ENCODE measurements around the gene GAL3ST3.
"Not testable (repeated sequence)": the region's sequence is repeated elsewhere in the genome, so short reads cannot be mapped to it uniquely, and the experiment has no call there.

The GAL3ST3 gene, protein sequence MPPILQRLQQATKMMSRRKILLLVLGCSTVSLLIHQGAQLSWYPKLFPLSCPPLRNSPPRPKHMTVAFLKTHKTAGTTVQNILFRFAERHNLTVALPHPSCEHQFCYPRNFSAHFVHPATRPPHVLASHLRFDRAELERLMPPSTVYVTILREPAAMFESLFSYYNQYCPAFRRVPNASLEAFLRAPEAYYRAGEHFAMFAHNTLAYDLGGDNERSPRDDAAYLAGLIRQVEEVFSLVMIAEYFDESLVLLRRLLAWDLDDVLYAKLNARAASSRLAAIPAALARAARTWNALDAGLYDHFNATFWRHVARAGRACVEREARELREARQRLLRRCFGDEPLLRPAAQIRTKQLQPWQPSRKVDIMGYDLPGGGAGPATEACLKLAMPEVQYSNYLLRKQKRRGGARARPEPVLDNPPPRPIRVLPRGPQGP

DNA sequence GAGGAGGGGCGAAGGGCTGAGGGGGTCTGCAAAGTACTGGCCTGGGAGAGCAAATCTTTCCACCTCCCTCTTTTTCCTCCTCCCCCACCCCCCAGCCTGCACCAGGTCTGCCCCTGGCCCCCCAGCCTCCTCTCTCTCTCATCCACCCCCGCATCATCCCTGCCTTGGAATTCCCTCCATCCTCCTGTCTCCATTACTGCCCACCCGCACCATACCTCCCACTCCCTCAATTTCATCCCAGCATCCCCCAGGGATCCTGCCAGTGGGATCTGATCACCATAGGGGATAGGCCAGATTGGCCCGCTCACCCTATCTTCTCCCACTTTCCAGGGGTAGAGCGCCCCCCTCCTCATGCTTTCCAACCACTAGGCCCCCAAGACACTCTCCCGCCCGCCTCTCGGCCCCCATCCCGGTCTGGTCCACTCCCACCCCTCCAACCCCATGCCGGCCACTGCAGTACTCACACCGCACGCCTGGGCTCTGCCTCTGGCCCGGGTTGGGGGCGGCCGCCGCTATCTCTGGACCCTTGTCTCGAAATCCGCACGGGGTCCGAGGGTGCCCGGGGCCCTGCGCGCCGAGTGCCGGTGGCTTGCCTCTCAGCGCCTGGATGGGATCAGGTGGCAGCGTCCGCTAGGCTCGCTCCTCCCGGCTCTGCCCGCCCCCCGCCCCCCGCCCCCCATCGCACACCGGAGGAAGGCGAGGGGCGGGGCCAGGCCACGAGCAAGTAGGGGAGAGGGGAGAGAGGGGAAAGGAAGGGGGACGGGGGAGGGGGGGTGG lies at the start of gene GAL3ST3:
GAL3ST3 (minus strand) TSS at position 615 of the 777 bp plus-strand sequence. CDS start 3,746 bp downstream, outside the sequence.
- Mint-ChIP-seq H3K4me1 (peaks cover 43% of the 10 kb centered on the region), H3K9me3 (no peaks in the 10 kb centered on the region), H3K27ac (peak within 1 kb of the TSS; percentile 48), H3K36me3 (peaks cover 27% of the 10 kb centered on the region), H3K4me3 (no peak within 1 kb of the TSS)
- DNase-seq (ENCODE audit: low spot score in 2 of 2), result no peak
- no peak for ATAC-seq

DNA sequence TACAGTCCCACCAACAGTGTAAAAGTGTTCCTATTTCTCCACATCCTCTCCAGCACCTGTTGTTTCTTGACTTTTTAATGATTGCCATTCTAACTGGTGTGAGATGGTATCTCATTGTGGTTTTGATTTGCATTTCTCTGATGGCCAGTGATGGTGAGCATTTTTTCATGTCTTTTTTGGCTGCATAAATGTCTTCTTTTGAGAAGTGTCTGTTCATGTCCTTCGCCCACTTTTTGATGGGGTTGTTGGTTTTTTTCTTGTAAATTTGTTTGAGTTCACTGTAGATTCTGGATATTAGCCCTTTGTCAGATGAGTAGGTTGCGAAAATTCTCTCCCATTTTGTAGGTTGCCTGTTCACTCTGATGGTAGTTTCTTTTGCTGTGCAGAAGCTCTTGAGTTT lies 43.2 kb upstream of the GAL3ST3 start:
- H3K27ac Mint-ChIP-seq; DNase-seq (ENCODE audit: low spot score in 2 of 2); ATAC-seq; H3K9me3 Mint-ChIP-seq; H3K4me3 Mint-ChIP-seq: not testable (repeated sequence)
- Mint-ChIP-seq H3K4me1 (peaks cover 19% of the 10 kb centered on the region), H3K36me3 (peaks cover 17% of the 10 kb centered on the region)

DNA sequence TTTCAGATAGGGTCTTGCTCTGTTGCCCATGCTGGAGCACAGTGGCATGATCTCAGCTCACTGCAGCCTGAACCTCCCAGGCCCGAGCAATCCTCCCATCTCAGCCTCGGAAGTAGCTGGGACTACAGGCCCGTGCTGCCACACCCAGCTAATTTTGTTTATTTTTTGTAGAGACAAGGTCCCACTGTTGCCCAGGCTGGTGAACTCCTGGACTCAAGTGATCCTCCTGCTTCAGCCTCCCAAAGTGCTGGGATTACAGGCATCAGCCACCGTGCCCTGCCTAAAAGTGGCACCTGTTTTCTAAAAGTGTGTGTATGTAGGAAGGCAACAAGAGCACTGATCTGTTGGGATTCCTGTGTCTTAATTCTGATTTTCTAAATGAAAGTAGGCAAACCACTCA lies 41.3 kb upstream of the GAL3ST3 start:
- ATAC-seq, result no peak
- Mint-ChIP-seq H3K9me3 (no peaks in the 10 kb centered on the region), H3K36me3 (peaks cover 17% of the 10 kb centered on the region), H3K27ac (peak overlapping the region; percentile 50), H3K4me3 (no peak overlapping the region), H3K4me1 (peaks cover 19% of the 10 kb centered on the region)
- no peak for DNase-seq (ENCODE audit: low spot score in 2 of 2)

DNA sequence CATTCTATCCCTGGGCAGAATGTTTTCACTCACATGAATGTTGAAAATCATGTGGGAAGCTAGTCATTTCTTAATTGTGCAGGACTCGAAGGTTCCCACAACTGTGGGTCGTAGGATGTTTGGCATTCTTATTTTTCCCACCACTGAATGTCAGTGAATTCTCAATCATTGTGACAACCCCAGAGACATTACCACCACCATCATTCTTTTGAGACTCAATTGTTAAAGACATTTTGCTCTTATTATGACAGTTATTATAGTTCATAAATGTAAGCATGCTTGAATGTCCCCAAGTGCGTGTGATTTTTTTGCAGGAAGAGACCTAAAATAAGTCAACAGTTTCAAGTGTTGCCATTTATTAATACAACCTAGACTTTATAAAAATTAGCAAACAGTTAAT lies 40.1 kb upstream of the GAL3ST3 start:
- H3K4me3 Mint-ChIP-seq, result no peak overlapping the region
- peaks cover 26% of the 10 kb centered on the region for H3K4me1 Mint-ChIP-seq
- H3K9me3 Mint-ChIP-seq, result no peaks in the 10 kb centered on the region
- ATAC-seq (no peak), DNase-seq (ENCODE audit: low spot score in 2 of 2) (no peak)
- peaks cover 17% of the 10 kb centered on the region for H3K36me3 Mint-ChIP-seq
- H3K27ac Mint-ChIP-seq, result no peak overlapping the region

DNA sequence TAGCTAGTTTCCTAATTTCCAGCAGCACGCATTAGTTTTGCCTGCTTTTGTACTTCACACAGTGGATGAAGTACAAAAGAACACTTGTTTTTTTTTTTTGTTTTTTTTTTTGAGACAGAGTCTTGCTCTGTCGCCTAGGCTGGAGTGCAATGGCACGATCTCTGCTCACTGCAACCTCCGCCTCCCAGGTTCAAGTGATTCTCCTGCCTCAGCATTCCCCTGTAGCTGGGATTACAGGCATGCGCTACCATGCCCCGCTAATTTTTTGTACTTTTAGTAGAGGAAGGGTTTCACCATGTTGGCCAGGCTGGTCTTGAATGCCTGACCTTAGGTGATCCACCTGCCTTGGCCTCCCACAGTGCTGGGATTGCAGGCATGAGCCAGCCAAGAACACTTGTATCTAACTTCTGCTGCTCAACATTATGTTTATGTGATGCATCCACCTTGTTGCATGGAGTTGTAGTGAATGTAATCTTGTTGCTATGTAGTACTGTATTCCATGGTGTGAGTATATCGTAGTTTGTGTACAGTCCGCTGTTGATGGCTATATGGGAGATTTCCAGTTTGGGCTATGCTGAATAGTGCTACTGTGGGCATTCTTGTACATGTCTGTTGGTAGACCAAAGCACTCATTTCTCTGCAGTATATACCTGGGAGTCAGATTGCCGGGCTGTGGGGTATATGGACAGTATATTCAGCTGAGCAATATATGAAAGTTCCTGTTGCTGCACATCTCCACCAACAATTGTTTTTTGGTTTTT lies 38.4 kb upstream of the GAL3ST3 start:
- DNase-seq (ENCODE audit: low spot score in 2 of 2), result no peak
- Mint-ChIP-seq H3K36me3 (peaks cover 17% of the 10 kb centered on the region), H3K4me1 (peaks cover 34% of the 10 kb centered on the region), H3K4me3 (no peak overlapping the region), H3K27ac (no peak overlapping the region), H3K9me3 (no peaks in the 10 kb centered on the region)
- no peak for ATAC-seq

DNA sequence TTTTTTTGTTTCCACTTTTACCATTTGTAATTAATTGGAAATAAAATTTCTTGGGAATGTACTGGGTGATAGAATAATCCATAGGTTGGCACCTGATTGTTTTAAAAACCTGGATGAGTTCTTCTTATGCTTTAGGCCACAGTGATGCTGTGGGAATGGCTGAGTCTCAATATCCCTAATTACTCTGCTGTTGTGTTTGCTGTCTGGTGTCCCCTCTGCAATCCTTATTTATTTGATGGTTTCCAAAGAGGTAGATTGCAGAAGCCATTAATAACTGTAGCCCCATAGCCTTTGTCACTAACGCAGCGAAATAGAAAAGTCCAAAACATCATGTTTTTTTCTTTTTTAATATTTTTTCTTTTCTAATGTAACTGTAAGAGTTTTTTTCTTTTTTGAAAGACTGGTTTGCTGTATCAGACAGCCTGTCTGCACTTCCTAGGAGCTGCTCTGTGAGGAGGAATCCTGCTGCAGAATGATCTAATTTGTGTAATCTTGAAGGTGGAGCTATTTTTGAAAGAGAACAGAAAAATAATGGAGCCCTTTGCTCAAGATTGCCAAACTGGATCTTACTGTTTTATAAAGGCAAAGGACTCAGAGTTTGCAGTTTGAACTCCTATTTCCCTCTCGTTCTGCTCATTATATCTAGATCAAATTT lies 36.0 kb upstream of the GAL3ST3 start:
- H3K4me3 Mint-ChIP-seq, result no peak overlapping the region
- H3K4me1 Mint-ChIP-seq, result peaks cover 58% of the 10 kb centered on the region
- no peaks in the 10 kb centered on the region for H3K9me3 Mint-ChIP-seq
- ATAC-seq (no peak), DNase-seq (ENCODE audit: low spot score in 2 of 2) (no peak)
- H3K27ac Mint-ChIP-seq, result peak overlapping the region; percentile 72
- H3K36me3 Mint-ChIP-seq, result peaks cover 11% of the 10 kb centered on the region

DNA sequence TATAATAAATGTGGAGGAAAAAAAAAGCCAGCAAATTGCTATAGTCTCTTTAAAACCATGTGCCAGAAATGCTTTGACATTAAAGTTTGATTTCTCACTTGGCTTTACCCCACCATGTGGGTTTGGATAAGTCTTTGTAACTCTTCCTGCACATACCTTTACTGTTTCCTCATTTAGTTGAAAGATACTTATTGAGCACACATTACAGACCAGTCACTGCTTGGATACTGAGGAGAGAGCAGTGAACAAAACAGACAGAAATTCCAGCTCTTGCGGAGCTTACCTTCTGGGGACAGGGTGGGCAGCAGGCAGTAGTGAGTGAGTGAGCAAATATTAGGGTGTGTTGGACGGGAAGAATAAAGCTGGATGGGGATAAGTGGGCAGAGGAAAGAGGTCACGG lies 34.8 kb upstream of the GAL3ST3 start:
- Mint-ChIP-seq H3K9me3 (no peaks in the 10 kb centered on the region), H3K36me3 (peaks cover 9% of the 10 kb centered on the region), H3K27ac (peak overlapping the region; percentile 72), H3K4me1 (peaks cover 68% of the 10 kb centered on the region), H3K4me3 (no peak overlapping the region)
- no peak for ATAC-seq
- no peak for DNase-seq (ENCODE audit: low spot score in 2 of 2)

DNA sequence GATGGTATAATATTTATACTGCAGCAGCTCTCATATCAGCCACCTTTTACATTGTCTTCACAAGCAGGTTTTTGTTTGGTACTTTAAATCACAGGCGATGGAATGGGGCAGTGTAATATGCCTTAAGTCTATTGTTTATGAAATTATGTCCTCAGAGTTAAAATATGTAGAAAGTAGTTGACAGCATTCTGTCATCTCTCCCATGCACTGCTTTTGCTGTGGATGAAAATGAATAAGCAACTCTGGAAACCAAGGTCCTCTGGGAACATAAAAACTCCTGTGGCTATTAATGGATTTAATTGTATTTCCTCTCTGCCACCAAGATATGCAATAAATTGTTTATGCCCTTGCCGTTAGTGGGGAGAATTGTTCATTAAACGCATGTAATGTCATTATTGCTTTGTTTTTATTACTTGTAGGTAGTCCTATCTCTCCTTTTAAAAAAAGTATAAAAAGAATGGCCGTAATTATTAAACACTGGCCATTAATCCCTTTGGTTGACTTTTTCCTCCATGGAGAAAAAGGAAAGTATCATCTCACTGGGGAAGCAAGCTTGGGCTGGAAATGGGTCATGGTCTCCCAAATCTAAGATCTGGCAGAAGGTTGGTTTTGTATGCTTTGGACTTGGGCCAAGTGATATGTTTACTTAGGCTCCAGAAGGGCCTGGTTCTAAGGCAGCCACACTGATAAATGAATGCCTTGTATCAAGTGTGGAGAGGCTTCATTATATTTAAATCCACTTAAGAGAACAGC lies 34.2 kb upstream of the GAL3ST3 start:
- Mint-ChIP-seq H3K36me3 (peaks cover 15% of the 10 kb centered on the region), H3K9me3 (no peaks in the 10 kb centered on the region), H3K27ac (peak overlapping the region; percentile 72), H3K4me1 (peaks cover 70% of the 10 kb centered on the region), H3K4me3 (no peak overlapping the region)
- ATAC-seq (no peak), DNase-seq (ENCODE audit: low spot score in 2 of 2) (no peak)

DNA sequence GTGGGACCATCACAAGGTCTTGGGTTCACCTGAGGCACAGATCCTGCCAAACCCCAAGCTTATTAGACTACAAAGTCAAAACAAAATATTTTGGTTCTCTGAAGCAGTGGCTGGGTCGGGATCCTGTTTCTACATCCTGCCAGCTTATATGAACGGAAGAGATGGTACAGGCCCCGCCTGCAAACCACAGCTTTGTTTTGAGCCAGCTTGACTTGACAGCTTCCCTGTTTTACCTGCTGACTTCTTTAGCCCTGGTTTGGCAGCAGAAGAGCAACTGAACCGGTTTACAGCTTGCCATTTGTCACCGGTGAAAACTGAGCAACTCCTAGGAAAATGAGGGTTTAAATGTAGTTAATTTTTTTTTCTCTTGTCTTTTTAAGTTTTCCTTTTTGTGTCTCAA lies 32.5 kb upstream of the GAL3ST3 start:
- Mint-ChIP-seq H3K4me3 (peak overlapping the region; percentile 69), H3K4me1 (peaks cover 72% of the 10 kb centered on the region), H3K36me3 (peaks cover 29% of the 10 kb centered on the region), H3K9me3 (no peaks in the 10 kb centered on the region), H3K27ac (peak overlapping the region; percentile 92)
- ATAC-seq (peak; percentile 93), DNase-seq (ENCODE audit: low spot score in 2 of 2) (peak in 1 of 2 donors; percentile 71)

DNA sequence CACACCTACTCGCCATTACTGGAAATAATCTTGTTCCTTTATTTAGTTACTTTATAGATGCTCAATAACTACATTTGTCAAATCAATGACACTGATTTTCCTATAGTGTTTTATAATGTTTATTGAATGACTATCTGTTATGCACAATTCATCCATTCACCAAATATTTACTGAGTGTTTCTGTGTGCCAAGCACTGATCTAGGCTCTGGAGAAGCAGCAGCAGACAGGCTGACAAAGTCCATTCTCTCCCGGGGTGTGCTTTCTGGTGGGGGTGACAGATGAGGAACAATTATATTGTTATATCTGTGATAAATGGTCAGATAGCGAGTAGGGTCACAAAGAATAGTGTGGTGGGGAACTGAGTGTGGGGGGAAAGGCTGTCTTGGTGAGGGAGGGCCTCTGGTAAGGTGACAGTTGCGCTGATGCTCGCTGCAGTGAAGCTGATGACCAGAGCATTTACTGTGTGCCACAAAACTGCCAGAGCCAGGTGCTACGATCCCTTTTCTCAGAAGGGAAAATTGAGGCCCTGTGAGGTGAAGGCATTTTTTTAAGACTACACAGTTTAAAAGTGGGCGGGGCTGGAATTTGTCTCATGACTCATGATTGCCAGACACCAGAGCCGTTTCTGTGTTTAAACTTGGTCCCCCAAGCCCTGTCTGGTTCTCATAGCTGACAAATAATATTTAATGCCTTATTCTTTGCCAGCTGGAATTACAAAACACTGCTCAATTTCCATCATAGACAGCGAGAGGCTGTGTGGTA lies 31.3 kb upstream of the GAL3ST3 start:
- ATAC-seq (peak; percentile 74), DNase-seq (ENCODE audit: low spot score in 2 of 2) (peak in 1 of 2 donors; percentile 63)
- Mint-ChIP-seq H3K9me3 (no peaks in the 10 kb centered on the region), H3K4me1 (peaks cover 72% of the 10 kb centered on the region), H3K4me3 (peak overlapping the region; percentile 69), H3K27ac (peak overlapping the region; percentile 92), H3K36me3 (peaks cover 42% of the 10 kb centered on the region)

DNA sequence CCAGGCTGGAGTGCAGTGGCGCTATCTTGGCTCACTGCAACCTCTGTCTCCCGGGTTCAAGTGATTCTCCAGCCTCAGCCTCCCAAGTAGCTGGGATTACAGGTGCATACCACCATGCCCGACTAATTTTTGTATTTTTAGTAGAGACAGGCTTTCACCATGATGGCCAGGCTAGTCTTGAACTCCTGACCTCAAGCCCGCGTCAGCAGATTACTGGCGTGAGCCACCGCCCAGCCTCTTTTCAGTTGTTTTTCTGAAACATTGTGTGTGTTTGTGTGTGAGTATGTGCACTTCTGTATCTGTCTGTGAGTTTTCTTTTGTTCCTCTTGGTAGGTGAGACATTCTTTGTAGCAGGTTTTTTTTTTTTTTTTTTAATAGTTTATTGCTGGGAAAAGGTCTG lies 30.0 kb upstream of the GAL3ST3 start:
- not testable (repeated sequence) for H3K9me3 Mint-ChIP-seq; DNase-seq (ENCODE audit: low spot score in 2 of 2); ATAC-seq; H3K4me3 Mint-ChIP-seq
- peak overlapping the region; percentile 92 for H3K27ac Mint-ChIP-seq
- H3K4me1 Mint-ChIP-seq, result peaks cover 64% of the 10 kb centered on the region
- H3K36me3 Mint-ChIP-seq, result peaks cover 55% of the 10 kb centered on the region

DNA sequence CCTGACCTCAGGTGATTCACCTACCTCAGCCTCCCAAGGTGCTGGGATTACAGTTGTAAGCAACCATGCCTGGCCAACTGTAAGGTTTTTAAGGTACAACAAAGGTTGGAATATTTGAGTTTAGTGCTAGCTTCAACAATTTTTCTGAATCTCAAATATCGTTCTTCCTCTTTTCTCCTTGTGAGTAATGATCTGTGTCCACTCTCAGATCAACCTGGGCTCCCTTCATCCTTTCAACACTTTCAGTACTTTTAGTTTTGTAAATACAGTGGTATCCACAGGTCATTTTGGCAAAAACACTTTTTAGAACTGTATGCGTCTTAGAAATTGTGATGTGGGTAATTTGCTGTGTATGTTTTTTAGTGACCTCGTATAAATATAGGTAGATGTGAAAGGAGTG lies 29.0 kb upstream of the GAL3ST3 start:
- Mint-ChIP-seq H3K27ac (peak overlapping the region; percentile 92), H3K4me1 (peaks cover 58% of the 10 kb centered on the region), H3K9me3 (no peaks in the 10 kb centered on the region), H3K4me3 (no peak overlapping the region), H3K36me3 (peaks cover 65% of the 10 kb centered on the region)
- DNase-seq (ENCODE audit: low spot score in 2 of 2) (no peak), ATAC-seq (no peak)

DNA sequence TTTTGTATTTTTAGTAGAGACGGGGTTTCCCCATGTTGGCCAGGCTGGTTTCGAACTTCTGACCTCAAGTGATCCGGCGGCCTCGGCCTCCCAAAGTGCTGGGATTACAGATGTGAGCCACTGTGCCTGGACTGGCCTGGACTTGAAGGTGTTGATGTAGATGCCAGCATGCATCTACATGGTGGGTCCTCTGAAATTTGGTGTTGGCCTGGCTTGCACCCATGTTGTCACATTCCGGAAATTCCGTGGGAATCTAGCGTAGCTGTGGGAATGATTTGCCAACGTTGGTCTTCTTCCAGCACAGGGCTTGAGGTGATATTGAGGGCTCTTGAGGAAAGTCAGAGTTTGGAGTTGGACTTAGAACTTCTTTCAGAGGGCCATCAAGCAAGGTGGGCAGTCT lies 27.6 kb upstream of the GAL3ST3 start:
- no peak for ATAC-seq
- H3K36me3 Mint-ChIP-seq, result peaks cover 71% of the 10 kb centered on the region
- no peak overlapping the region for H3K4me3 Mint-ChIP-seq
- no peak overlapping the region for H3K27ac Mint-ChIP-seq
- peaks cover 63% of the 10 kb centered on the region for H3K4me1 Mint-ChIP-seq
- H3K9me3 Mint-ChIP-seq, result no peaks in the 10 kb centered on the region
- no peak for DNase-seq (ENCODE audit: low spot score in 2 of 2)

DNA sequence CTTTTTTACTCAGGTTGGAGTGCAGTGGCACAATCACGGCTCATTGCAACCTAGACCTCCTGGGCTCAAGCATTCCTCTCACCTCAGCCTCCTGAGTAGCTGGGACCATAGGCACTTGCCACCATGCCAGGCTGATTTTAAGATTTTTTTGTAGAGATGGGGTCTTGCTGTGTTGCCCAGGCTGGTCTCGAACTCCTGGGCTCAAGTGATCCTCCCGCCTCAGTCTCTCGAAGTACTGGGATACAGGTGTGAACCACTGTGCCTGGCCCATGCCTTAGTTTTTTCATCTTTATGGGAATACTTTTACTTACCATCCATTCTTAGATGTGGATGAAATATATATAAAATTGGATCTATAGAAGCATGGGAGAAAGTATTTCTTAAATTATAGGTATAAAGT lies 26.3 kb upstream of the GAL3ST3 start:
- no peak overlapping the region for H3K27ac Mint-ChIP-seq
- peaks cover 76% of the 10 kb centered on the region for H3K36me3 Mint-ChIP-seq
- ATAC-seq (no peak), DNase-seq (ENCODE audit: low spot score in 2 of 2) (no peak)
- no peak overlapping the region for H3K4me3 Mint-ChIP-seq
- no peaks in the 10 kb centered on the region for H3K9me3 Mint-ChIP-seq
- H3K4me1 Mint-ChIP-seq, result peaks cover 56% of the 10 kb centered on the region

Data from stimulated activated effector memory CD8-positive, alpha-beta T cell treated with anti-CD3 and anti-CD28 coated beads, Interleukin-12 subunit alpha, Interleukin-12 subunit beta, amount 100 ng/mL, for 72 hours (primary cell).